GM12878 (cell line): ENCODE measurements around the gene SLC37A1.
A peak's percentile ranks its signal among the peaks of the same experiment; 100 is the strongest.

Experiments used
- CBX3 ChIP-seq: fragments of 200-600 bp; sonication (generic); IDR thresholded peaks from 2 replicates; pipeline ENCODE4 v1.6.1; 2016; ENCODE audit warnings: low read depth, borderline replicate concordance
- EP300 ChIP-seq, 2 experiments: fragments of 150-350 bp in 1 of 2; IDR thresholded peaks; 2 replicates each; pipeline ENCODE4 v1.6.1; 2011 to 2012; ENCODE audit warnings: low read depth in 2 of 2, low read length in 2 of 2, borderline replicate concordance in 1 of 2, improper control_type of control experiment in 1 of 2, inconsistent platforms in 1 of 2; ENCODE audit not compliant: control insufficient read depth in 1 of 2
- MYC ChIP-seq: IDR thresholded peaks from 2 replicates; pipeline ENCODE4 v1.6.1; 2011; ENCODE audit warnings: mild to moderate bottlenecking, low read length, moderate library complexity, inconsistent platforms; ENCODE audit not compliant: insufficient read depth, insufficient replicate concordance, insufficient read length, severe bottlenecking
- SRF ChIP-seq, 2 experiments: IDR thresholded peaks; 2 replicates each; pipeline ENCODE4 v1.6.1; 2011; ENCODE audit warnings: low read depth in 2 of 2, low read length in 2 of 2, mild to moderate bottlenecking in 1 of 2, moderate library complexity in 1 of 2
- TF ChIP-seq, protein P1 (sequence below): IDR thresholded peaks from 2 replicates; pipeline ENCODE4 v1.6.1; 2011; ENCODE audit warnings: low read depth, mild to moderate bottlenecking, low read length, moderate library complexity, borderline replicate concordance; ENCODE audit errors: extremely low read depth
- TF ChIP-seq, protein P2 (sequence below): IDR thresholded peaks from 2 replicates; pipeline ENCODE4 v1.6.1; 2012; ENCODE audit warnings: mild to moderate bottlenecking, low read depth, low read length

- TF ChIP-seq, protein P1, sequence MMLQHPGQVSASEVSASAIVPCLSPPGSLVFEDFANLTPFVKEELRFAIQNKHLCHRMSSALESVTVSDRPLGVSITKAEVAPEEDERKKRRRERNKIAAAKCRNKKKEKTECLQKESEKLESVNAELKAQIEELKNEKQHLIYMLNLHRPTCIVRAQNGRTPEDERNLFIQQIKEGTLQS: no peak
- TF ChIP-seq, protein P2, sequence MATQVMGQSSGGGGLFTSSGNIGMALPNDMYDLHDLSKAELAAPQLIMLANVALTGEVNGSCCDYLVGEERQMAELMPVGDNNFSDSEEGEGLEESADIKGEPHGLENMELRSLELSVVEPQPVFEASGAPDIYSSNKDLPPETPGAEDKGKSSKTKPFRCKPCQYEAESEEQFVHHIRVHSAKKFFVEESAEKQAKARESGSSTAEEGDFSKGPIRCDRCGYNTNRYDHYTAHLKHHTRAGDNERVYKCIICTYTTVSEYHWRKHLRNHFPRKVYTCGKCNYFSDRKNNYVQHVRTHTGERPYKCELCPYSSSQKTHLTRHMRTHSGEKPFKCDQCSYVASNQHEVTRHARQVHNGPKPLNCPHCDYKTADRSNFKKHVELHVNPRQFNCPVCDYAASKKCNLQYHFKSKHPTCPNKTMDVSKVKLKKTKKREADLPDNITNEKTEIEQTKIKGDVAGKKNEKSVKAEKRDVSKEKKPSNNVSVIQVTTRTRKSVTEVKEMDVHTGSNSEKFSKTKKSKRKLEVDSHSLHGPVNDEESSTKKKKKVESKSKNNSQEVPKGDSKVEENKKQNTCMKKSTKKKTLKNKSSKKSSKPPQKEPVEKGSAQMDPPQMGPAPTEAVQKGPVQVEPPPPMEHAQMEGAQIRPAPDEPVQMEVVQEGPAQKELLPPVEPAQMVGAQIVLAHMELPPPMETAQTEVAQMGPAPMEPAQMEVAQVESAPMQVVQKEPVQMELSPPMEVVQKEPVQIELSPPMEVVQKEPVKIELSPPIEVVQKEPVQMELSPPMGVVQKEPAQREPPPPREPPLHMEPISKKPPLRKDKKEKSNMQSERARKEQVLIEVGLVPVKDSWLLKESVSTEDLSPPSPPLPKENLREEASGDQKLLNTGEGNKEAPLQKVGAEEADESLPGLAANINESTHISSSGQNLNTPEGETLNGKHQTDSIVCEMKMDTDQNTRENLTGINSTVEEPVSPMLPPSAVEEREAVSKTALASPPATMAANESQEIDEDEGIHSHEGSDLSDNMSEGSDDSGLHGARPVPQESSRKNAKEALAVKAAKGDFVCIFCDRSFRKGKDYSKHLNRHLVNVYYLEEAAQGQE: no peak
- no peak for TF ChIP-seq SRF (IDR thresholded peaks at IDR 0.05; ENCODE audit: low read depth in 2 of 2, low read length in 2 of 2)
- TF ChIP-seq MYC: no peak
- peak; percentile 21 to 71; a peak in 1 of 4 replicates for TF ChIP-seq EP300 (IDR thresholded peaks at IDR 0.05; ENCODE audit: borderline replicate concordance in 1 of 2, control insufficient read depth in 1 of 2, low read depth in 2 of 2, low read length in 2 of 2)
- TF ChIP-seq CBX3: no peak
Measured at GRCh38 chr21:42474043-42474831, 39.4 kb upstream of the SLC37A1 start.
